T-cell (primary cell): Measurements from ENCODE around the gene COBLL1. TPM values are rescaled to one million over a fixed set of nuclear protein-coding genes. Genes with fewer than 3 reads are reported as not detected.
"Not testable (repeated sequence)": the region's sequence is repeated elsewhere in the genome, so short reads cannot be mapped to it uniquely, and the experiment has no call there.

Experiments used
- ATAC-seq, 4 experiments: fragments of 200-7000 bp in 3 of 4; fragments of 150-1000 bp in 1 of 4; cut with Tn5 transposase; replicated peaks in 1 of 4; 1 replicate in 3 of 4; 2 replicates in 1 of 4; pipeline ENCODE4 v1.10.0; 2021; ENCODE audit warnings: moderate library complexity in 3 of 4, mild to moderate bottlenecking in 2 of 4, moderate number of reproducible peaks in 1 of 4
- CTCF ChIA-PET, 2 donors: fragments of 300-600 bp; sonication (Branson Sonifier 250); formaldehyde crosslinking; loops; one replicate each; lab custom pipeline; 2022; ENCODE audit warnings: antibody characterized with exemption in 2 of 2; lab: Charles Lee
- POLR2A ChIA-PET, 2 donors: fragments of 300-600 bp; sonication (Branson Sonifier 250); formaldehyde crosslinking; loops; one replicate each; lab custom pipeline; 2022; ENCODE audit warnings: antibody characterized with exemption in 2 of 2; lab: Charles Lee
- DNase-seq, 35 experiments: peaks; one replicate each; pipeline versions ENCODE4 v3.0.0 to v3.0.0-alpha.2; 2013 to 2023
- H3K27ac ChIP-seq: one replicate; pipeline ENCODE4 v1.5.1; 2013; ENCODE audit warnings: low read length
- H3K27me3 ChIP-seq, 2 experiments: replicated peaks in 1 of 2; 1 replicate in 1 of 2; 2 replicates in 1 of 2; pipeline versions ENCODE4 v1.6.1 to v1.7.0; 2013; ENCODE audit warnings: low read length in 1 of 2, mixed read lengths in 1 of 2; ENCODE audit not compliant: control insufficient read depth in 2 of 2, insufficient read depth in 2 of 2; ENCODE audit errors: extremely low read depth in 1 of 2
- H3K36me3 ChIP-seq, 2 donors: 1 replicate in 1 of 2; 2 replicates in 1 of 2; pipeline versions ENCODE4 v1.6.1 to v1.7.0; 2013; ENCODE audit warnings: low read length in 1 of 2; ENCODE audit not compliant: control insufficient read depth in 2 of 2, insufficient read depth in 1 of 2; ENCODE audit errors: extremely low read depth in 1 of 2
- H3K4me1 ChIP-seq, 2 experiments: 1 replicate in 1 of 2; 2 replicates in 1 of 2; pipeline versions ENCODE4 v1.6.1 to v1.7.0; 2013; ENCODE audit warnings: low read length in 2 of 2, mixed read lengths in 1 of 2; ENCODE audit not compliant: insufficient read depth in 2 of 2, control insufficient read depth in 1 of 2; ENCODE audit errors: extremely low read depth in 1 of 2
- H3K4me3 ChIP-seq, 2 donors: 1 replicate in 1 of 2; 2 replicates in 1 of 2; pipeline versions ENCODE4 v1.5.1 to v1.7.0; 2013; ENCODE audit warnings: mild to moderate bottlenecking in 2 of 2, low read length in 1 of 2, moderate library complexity in 1 of 2; ENCODE audit not compliant: control insufficient read depth in 1 of 2; ENCODE audit errors: extremely low read depth in 1 of 2
- H3K9me3 ChIP-seq: 2 replicates; pipeline ENCODE4 v1.7.0; 2013
- H3K27ac Mint-ChIP-seq, 2 donors: one replicate each; pipeline ENCODE4 v1.8.0; 2020 to 2021; ENCODE audit warnings: mild to moderate bottlenecking in 2 of 2, mixed read lengths in 2 of 2
- H3K27me3 Mint-ChIP-seq, 2 donors: one replicate each; pipeline ENCODE4 v1.8.0; 2021 to 2022; ENCODE audit warnings: mixed read lengths in 2 of 2
- H3K36me3 Mint-ChIP-seq: one replicate; pipeline ENCODE4 v1.8.0; 2021; ENCODE audit warnings: mixed read lengths
- H3K4me1 Mint-ChIP-seq, 3 donors: one replicate each; pipeline ENCODE4 v1.8.0; 2020 to 2022; ENCODE audit warnings: mixed read lengths in 3 of 3, mild to moderate bottlenecking in 1 of 3
- H3K4me3 Mint-ChIP-seq, 3 donors: one replicate each; pipeline ENCODE4 v1.8.0; 2020 to 2022; ENCODE audit warnings: mild to moderate bottlenecking in 3 of 3, mixed read lengths in 3 of 3, moderate library complexity in 3 of 3
- H3K9me3 Mint-ChIP-seq, 3 donors: one replicate each; pipeline ENCODE4 v1.8.0; 2020 to 2022; ENCODE audit warnings: mixed read lengths in 3 of 3
- WGBS: methylation state at CpG from one replicate; pipeline ENCODE4 v1.1.5; 2013; ENCODE audit warnings: missing lambda C conversion rate; ENCODE audit not compliant: insufficient coverage; 5-methylcytosine and 5-hydroxymethylcytosine counted together
- total RNA-seq, 35 experiments: library from RNA in 6 of 35; stranded (reverse) in 6 of 35; fragments of 120-200 nt in 1 of 35; gene quantifications; one replicate each; pipeline versions ENCODE4 v1.2.1 to v1.2.4 and lab custom pipeline; 2013 to 2026

COBLL1 gene
- total RNA-seq, 5 donors from 2014 or later (not counting 1 experiment from before 2014, with no cell fraction given), result 0.68 to 5.1 (median 1.9) TPM

- H3K27me3 ChIP-seq, H3K4me1 Mint-ChIP-seq, DNase-seq, H3K36me3 ChIP-seq, ATAC-seq, H3K4me1 ChIP-seq, H3K27ac Mint-ChIP-seq, POLR2A ChIA-PET, H3K4me3 ChIP-seq, H3K4me3 Mint-ChIP-seq, H3K27ac ChIP-seq, H3K36me3 Mint-ChIP-seq, H3K9me3 Mint-ChIP-seq, H3K27me3 Mint-ChIP-seq, H3K9me3 ChIP-seq: not testable (repeated sequence)
- 88% methylated on average over 2 of the region's 4 CpGs for WGBS
- CTCF ChIA-PET, result interaction anchor here in 1 of 2 donors (0.7 kb wide), 1 partner anchor 134 kb away, joined by 3 read pairs; no protein-coding TSS in a partner anchor
These were observed 18.5 kb upstream of the COBLL1 start for GRCh38 chr2:164859906-164860693.

GRCh38 chr2:164859251-164859818, 17.7 kb upstream of the COBLL1 start:
- DNase-seq, result no peak
- H3K27ac Mint-ChIP-seq, result no peak overlapping the region
- no peak for ATAC-seq
- Histone ChIP-seq H3K27me3 (no peaks in the 10 kb centered on the region), H3K9me3 (no peaks in the 10 kb centered on the region), H3K4me3 (no peak overlapping the region), H3K36me3 (no peaks in the 10 kb centered on the region), H3K27ac (no peak overlapping the region), H3K4me1 (no peaks in the 10 kb centered on the region)
- H3K4me3 Mint-ChIP-seq, result no peak overlapping the region
- POLR2A ChIA-PET, result no interaction called here
- WGBS, result 60% methylated on average over 1 of the region's 2 CpGs
- CTCF ChIA-PET, result no interaction called here
- no peaks in the 10 kb centered on the region for H3K4me1 Mint-ChIP-seq
- peaks cover 0 to 4% of the 10 kb centered on the region in 2 donors for H3K27me3 Mint-ChIP-seq
- peaks cover 0 to 6% (median 4%) of the 10 kb centered on the region in 3 donors for H3K9me3 Mint-ChIP-seq
- no peaks in the 10 kb centered on the region for H3K36me3 Mint-ChIP-seq

GRCh38 chr2:164852086-164852485, 10.5 kb upstream of the COBLL1 start:
- Mint-ChIP-seq H3K27me3 (no peaks in the 10 kb centered on the region), H3K36me3 (no peaks in the 10 kb centered on the region), H3K4me3 (no peak overlapping the region), H3K4me1 (no peaks in the 10 kb centered on the region), H3K9me3 (no peaks in the 10 kb centered on the region), H3K27ac (no peak overlapping the region)
- Histone ChIP-seq H3K9me3 (no peaks in the 10 kb centered on the region), H3K36me3 (no peaks in the 10 kb centered on the region), H3K27me3 (no peaks in the 10 kb centered on the region), H3K27ac (no peak overlapping the region), H3K4me1 (no peaks in the 10 kb centered on the region), H3K4me3 (no peak overlapping the region)
- ChIA-PET CTCF (interaction anchor here (0.6 to 0.7 kb wide), 2 partner anchors 139 to 1639 kb away, joined by 3 to 11 read pairs; no protein-coding TSS in a partner anchor), POLR2A (no interaction called here)
- DNase-seq, result no peak
- WGBS, result no CpG with 5 or more reads among the region's 4 CpGs
- no peak for ATAC-seq

- ATAC-seq (no peak), DNase-seq (no peak)
- no peak overlapping the region for H3K4me3 Mint-ChIP-seq
- Histone ChIP-seq H3K4me1 (no peaks in the 10 kb centered on the region), H3K27me3 (no peaks in the 10 kb centered on the region), H3K4me3 (no peak overlapping the region), H3K36me3 (no peaks in the 10 kb centered on the region), H3K27ac (no peak overlapping the region), H3K9me3 (no peaks in the 10 kb centered on the region)
- H3K4me1 Mint-ChIP-seq, result no peaks in the 10 kb centered on the region
- POLR2A ChIA-PET, result no interaction called here
- CTCF ChIA-PET, result interaction anchor here in 1 of 2 donors (0.8 kb wide), 1 partner anchor 9 kb away, joined by 7 read pairs; the partner anchor contains the start of gene COBLL1
- no peaks in the 10 kb centered on the region for H3K36me3 Mint-ChIP-seq
- H3K9me3 Mint-ChIP-seq, result no peaks in the 10 kb centered on the region
- H3K27me3 Mint-ChIP-seq, result peaks cover 0 to 2% of the 10 kb centered on the region in 2 donors
- no CpG with 5 or more reads among the region's 4 CpGs for WGBS
- H3K27ac Mint-ChIP-seq, result no peak overlapping the region
These were observed 8.6 kb upstream of the COBLL1 start for GRCh38 chr2:164850235-164850634.

GRCh38 chr2:164849506-164849905, 7.9 kb upstream of the COBLL1 start:
- WGBS, result no CpG with 5 or more reads among the region's 1 CpG

GRCh38 chr2:164847981-164848741, 6.5 kb upstream of the COBLL1 start:
- H3K27ac Mint-ChIP-seq, result no peak overlapping the region
- Histone ChIP-seq H3K27me3 (no peaks in the 10 kb centered on the region), H3K4me1 (no peaks in the 10 kb centered on the region), H3K9me3 (no peaks in the 10 kb centered on the region), H3K36me3 (no peaks in the 10 kb centered on the region), H3K27ac (no peak overlapping the region), H3K4me3 (no peak overlapping the region)
- POLR2A ChIA-PET, result no interaction called here
- 100% methylated on average over 1 of the region's 2 CpGs for WGBS
- ATAC-seq, result no peak
- no peaks in the 10 kb centered on the region for H3K36me3 Mint-ChIP-seq
- H3K4me3 Mint-ChIP-seq, result no peak overlapping the region
- CTCF ChIA-PET, result no interaction called here
- no peak for DNase-seq
- no peaks in the 10 kb centered on the region for H3K9me3 Mint-ChIP-seq
- H3K4me1 Mint-ChIP-seq, result no peaks in the 10 kb centered on the region
- peaks cover 9 to 11% of the 10 kb centered on the region in 2 donors for H3K27me3 Mint-ChIP-seq

More at GRCh38 chr2:164849506-164849905, 7.9 kb upstream of the COBLL1 start:
- Histone ChIP-seq H3K27ac (no peak overlapping the region), H3K9me3 (no peaks in the 10 kb centered on the region), H3K27me3 (no peaks in the 10 kb centered on the region), H3K36me3 (no peaks in the 10 kb centered on the region), H3K4me1 (no peaks in the 10 kb centered on the region), H3K4me3 (no peak overlapping the region)
- no peak for DNase-seq
- no peak overlapping the region for H3K27ac Mint-ChIP-seq
- peaks cover 5 to 6% of the 10 kb centered on the region in 2 donors for H3K27me3 Mint-ChIP-seq
- H3K4me3 Mint-ChIP-seq, result no peak overlapping the region
- ChIA-PET POLR2A (no interaction called here), CTCF (no interaction called here)
- no peaks in the 10 kb centered on the region for H3K4me1 Mint-ChIP-seq
- H3K9me3 Mint-ChIP-seq, result no peaks in the 10 kb centered on the region
- no peak for ATAC-seq
- H3K36me3 Mint-ChIP-seq, result no peaks in the 10 kb centered on the region
